Vagina (tissue), 2 donors: Measurements from ENCODE around the gene VOPP1.

Source experiments
- CTCF ChIP-seq, 3 experiments: fragments of 450-650 bp in 2 of 3; fragments of 200-600 bp in 1 of 3; sonication (generic) in 1 of 3; IDR thresholded peaks; one replicate each; pipeline ENCODE4 v1.5.1; 2017 to 2019; ENCODE audit warnings: antibody characterized with exemption in 3 of 3, mild to moderate bottlenecking in 2 of 3, moderate library complexity in 2 of 3
- POLR2A ChIP-seq, 2 donors: fragments of 450-650 bp; IDR thresholded peaks; one replicate each; pipeline ENCODE4 v1.6.1; 2017; ENCODE audit warnings: antibody characterized with exemption in 2 of 2, mild to moderate bottlenecking in 2 of 2, moderate library complexity in 2 of 2
- POLR2AphosphoS5 ChIP-seq, 2 donors: sonication (generic); formaldehyde crosslinking; IDR thresholded peaks; one replicate each; pipeline ENCODE4 v1.9.0; 2017; ENCODE audit warnings: antibody characterized with exemption in 2 of 2, mild to moderate bottlenecking in 2 of 2, low read depth in 1 of 2; ENCODE audit not compliant: insufficient read depth in 1 of 2

DNA sequence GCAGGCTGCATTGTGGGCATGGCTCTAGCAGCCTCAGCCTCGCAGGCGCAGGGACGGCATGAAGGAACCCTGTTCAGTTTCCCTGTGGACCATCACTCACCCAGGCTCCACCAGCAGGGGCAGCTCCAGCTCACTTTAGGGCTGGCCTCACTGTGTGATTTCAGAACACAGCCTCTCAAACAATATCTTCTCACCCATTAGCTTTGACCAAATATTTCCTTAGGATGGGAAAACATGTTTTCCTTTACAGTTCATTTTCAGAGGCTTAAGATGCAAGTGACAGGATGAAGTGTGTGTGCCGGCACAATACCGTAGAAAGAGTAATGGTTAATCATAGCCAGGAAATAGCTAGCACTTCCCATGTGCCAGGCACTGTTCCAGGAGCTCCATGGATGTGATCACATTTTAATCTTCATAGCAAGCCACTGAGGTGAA lies 149.0 kb downstream of the VOPP1 start:
- TF ChIP-seq CTCF (IDR thresholded peaks at IDR 0.05) (no peak), POLR2AphosphoS5 (IDR thresholded peaks at IDR 0.05; ENCODE audit: insufficient read depth in 1 of 2, low read depth in 1 of 2) (no peak), POLR2A (IDR thresholded peaks at IDR 0.05) (no peak)
